Measurements from ENCODE around the gene MROH9. TPM values are rescaled to one million over a fixed set of nuclear protein-coding genes. Genes with fewer than 3 reads are reported as not detected.

The MROH9 gene
- polyA plus RNA-seq, 1 donor (not counting 4 experiments of a cell fraction or from before 2014, with no cell fraction given) = 0.04 TPM

GRCh38 chr1:171083222-171083621 lies 147.9 kb downstream of the MROH9 start:
- no peaks in the 10 kb centered on the region for H3K9me1 ChIP-seq (ENCODE audit: control insufficient read depth, extremely low read depth, insufficient read depth, low read length)
- no peaks in the 10 kb centered on the region for H3K79me2 ChIP-seq (ENCODE audit: control insufficient read depth, insufficient read depth, low read length)
- H3K4me1 ChIP-seq (ENCODE audit: control insufficient read depth, extremely low read depth, insufficient read depth, low read length) = no peaks in the 10 kb centered on the region
- H3K36me3 ChIP-seq (ENCODE audit: control insufficient read depth in 2 of 2, extremely low read depth in 1 of 2, insufficient read depth in 2 of 2, low read length in 2 of 2) = no peaks in the 10 kb centered on the region
- no peak overlapping the region for H3K4me2 ChIP-seq (ENCODE audit: control insufficient read depth, extremely low read depth, insufficient read depth, low read depth, low read length)
- FAIRE-seq (no peak), DNase-seq (ENCODE audit: low read depth, low spot score) (no peak)
- H4K20me1 ChIP-seq (ENCODE audit: control insufficient read depth, extremely low read depth, insufficient read depth, low read length) = no peaks in the 10 kb centered on the region
- H3K27ac ChIP-seq (ENCODE audit: control insufficient read depth, insufficient read depth, low read length) = no peak overlapping the region
- no peak overlapping the region for H3K4me3 ChIP-seq (ENCODE audit: control insufficient read depth in 2 of 3, extremely low read depth in 1 of 3, insufficient read depth in 2 of 3, low read depth in 1 of 3, low read length in 3 of 3)
- H2AFZ ChIP-seq (ENCODE audit: control insufficient read depth, low read length) = peak overlapping the region; percentile 33
- TF ChIP-seq EZH2 (IDR thresholded peaks at IDR 0.05; ENCODE audit: low read length) (no peak), CTCF (optimal IDR thresholded peaks at IDR 0.05 in 1 of 3, IDR thresholded peaks at IDR 0.05 in 1 of 3, conservative IDR thresholded peaks at IDR 0.05 in 1 of 3; ENCODE audit: extremely low read depth in 1 of 3, insufficient read depth in 2 of 3, low read length in 3 of 3) (no peak)
- dilution Hi-C loops (cut with MboI; ENCODE audit: extremely low pct_ligation_motif_present, low sequenced_read_pairs) = no loop called here
- no peak overlapping the region for H3K9ac ChIP-seq (ENCODE audit: control insufficient read depth, extremely low read depth, insufficient read depth, low read length)
- no peaks in the 10 kb centered on the region for H3K9me3 ChIP-seq (ENCODE audit: control insufficient read depth, low read depth, low read length)
- no peaks in the 10 kb centered on the region for H3K27me3 ChIP-seq (ENCODE audit: control insufficient read depth, extremely low read depth, insufficient read depth, low read length)

- H3K9me1 ChIP-seq (ENCODE audit: control insufficient read depth, extremely low read depth, insufficient read depth, low read length) = no peaks in the 10 kb centered on the region
- no peak overlapping the region for H3K4me3 ChIP-seq (ENCODE audit: control insufficient read depth in 2 of 3, extremely low read depth in 1 of 3, insufficient read depth in 2 of 3, low read depth in 1 of 3, low read length in 3 of 3)
- no peak overlapping the region for H3K27ac ChIP-seq (ENCODE audit: control insufficient read depth, insufficient read depth, low read length)
- H3K9ac ChIP-seq (ENCODE audit: control insufficient read depth, extremely low read depth, insufficient read depth, low read length) = no peak overlapping the region
- no peak for FAIRE-seq
- no peak for DNase-seq (ENCODE audit: low read depth, low spot score)
- H3K27me3 ChIP-seq (ENCODE audit: control insufficient read depth, extremely low read depth, insufficient read depth, low read length) = no peaks in the 10 kb centered on the region
- no peak overlapping the region for H2AFZ ChIP-seq (ENCODE audit: control insufficient read depth, low read length)
- no peak for TF ChIP-seq CTCF (optimal IDR thresholded peaks at IDR 0.05 in 1 of 3, IDR thresholded peaks at IDR 0.05 in 1 of 3, conservative IDR thresholded peaks at IDR 0.05 in 1 of 3; ENCODE audit: extremely low read depth in 1 of 3, insufficient read depth in 2 of 3, low read length in 3 of 3)
- TF ChIP-seq EZH2 (IDR thresholded peaks at IDR 0.05; ENCODE audit: low read length) = no peak
- H3K4me1 ChIP-seq (ENCODE audit: control insufficient read depth, extremely low read depth, insufficient read depth, low read length) = no peaks in the 10 kb centered on the region
- no peaks in the 10 kb centered on the region for H3K9me3 ChIP-seq (ENCODE audit: control insufficient read depth, low read depth, low read length)
- H3K4me2 ChIP-seq (ENCODE audit: control insufficient read depth, extremely low read depth, insufficient read depth, low read depth, low read length) = no peak overlapping the region
- no peaks in the 10 kb centered on the region for H4K20me1 ChIP-seq (ENCODE audit: control insufficient read depth, extremely low read depth, insufficient read depth, low read length)
- dilution Hi-C loops (cut with MboI; ENCODE audit: extremely low pct_ligation_motif_present, low sequenced_read_pairs) = no loop called here
- no peaks in the 10 kb centered on the region for H3K36me3 ChIP-seq (ENCODE audit: control insufficient read depth in 2 of 2, extremely low read depth in 1 of 2, insufficient read depth in 2 of 2, low read length in 2 of 2)
- H3K79me2 ChIP-seq (ENCODE audit: control insufficient read depth, insufficient read depth, low read length) = no peaks in the 10 kb centered on the region
These were observed 148.8 kb downstream of the MROH9 start for GRCh38 chr1:171084091-171084490.
